Breast epithelium (tissue), 3 donors: ENCODE results near the gene RAI1.

Experiments used
- POLR2A ChIP-seq: fragments of 450-650 bp; IDR thresholded peaks from one replicate; pipeline ENCODE4 v1.6.1; 2016; ENCODE audit warnings: antibody characterized with exemption, mild to moderate bottlenecking, moderate library complexity
- TF ChIP-seq, protein P1 (sequence below), 3 donors: fragments of 450-650 bp; IDR thresholded peaks; one replicate each; pipeline ENCODE4 v1.5.1; 2016 to 2017; ENCODE audit warnings: antibody characterized with exemption in 3 of 3, mild to moderate bottlenecking in 3 of 3, moderate library complexity in 3 of 3

DNA sequence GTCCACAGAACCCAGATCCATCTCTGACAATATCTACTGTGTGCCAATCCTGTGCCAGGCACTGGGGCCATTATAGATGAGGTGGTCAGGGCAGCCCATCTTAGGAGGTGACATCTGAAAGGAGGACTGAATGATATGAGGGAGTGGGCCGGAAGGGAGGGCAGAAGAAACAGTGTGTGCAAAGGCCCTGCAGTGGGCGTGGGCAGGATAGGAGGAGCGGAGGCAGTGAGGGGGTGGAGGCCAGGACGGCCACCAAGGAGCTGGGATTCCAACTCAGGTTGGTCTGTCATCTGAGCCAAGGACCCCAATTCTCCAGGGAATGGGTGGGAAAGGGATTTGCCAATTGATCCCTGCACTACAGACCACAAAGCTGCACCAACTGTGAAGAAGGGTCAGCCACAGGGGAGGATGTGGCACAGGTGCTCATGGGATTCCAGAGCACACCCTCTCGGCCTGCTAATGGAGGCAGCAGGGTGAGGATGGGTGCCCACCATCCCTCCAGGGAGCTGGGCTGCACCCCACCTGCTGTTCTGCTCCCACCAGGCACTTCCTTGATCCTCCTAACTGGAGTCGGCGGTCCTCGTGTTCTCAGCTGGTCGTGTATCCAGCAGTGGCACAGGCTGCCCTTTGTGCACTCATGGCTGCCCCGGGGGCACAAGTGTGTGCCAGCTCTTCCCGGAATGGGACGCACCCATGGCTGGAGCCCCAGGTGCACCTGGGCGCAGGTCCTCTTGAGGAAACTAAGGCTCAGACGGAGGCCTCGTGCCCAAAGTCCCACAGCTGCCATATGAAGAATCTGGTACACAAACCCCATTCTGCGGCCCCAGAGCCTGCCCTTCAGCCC lies 145.9 kb downstream of the RAI1 start:
- TF ChIP-seq, protein P1, sequence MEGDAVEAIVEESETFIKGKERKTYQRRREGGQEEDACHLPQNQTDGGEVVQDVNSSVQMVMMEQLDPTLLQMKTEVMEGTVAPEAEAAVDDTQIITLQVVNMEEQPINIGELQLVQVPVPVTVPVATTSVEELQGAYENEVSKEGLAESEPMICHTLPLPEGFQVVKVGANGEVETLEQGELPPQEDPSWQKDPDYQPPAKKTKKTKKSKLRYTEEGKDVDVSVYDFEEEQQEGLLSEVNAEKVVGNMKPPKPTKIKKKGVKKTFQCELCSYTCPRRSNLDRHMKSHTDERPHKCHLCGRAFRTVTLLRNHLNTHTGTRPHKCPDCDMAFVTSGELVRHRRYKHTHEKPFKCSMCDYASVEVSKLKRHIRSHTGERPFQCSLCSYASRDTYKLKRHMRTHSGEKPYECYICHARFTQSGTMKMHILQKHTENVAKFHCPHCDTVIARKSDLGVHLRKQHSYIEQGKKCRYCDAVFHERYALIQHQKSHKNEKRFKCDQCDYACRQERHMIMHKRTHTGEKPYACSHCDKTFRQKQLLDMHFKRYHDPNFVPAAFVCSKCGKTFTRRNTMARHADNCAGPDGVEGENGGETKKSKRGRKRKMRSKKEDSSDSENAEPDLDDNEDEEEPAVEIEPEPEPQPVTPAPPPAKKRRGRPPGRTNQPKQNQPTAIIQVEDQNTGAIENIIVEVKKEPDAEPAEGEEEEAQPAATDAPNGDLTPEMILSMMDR (IDR thresholded peaks at IDR 0.05): no peak
- no peak for TF ChIP-seq POLR2A
